ENCODE results near the gene PRKCH.

The PRKCH gene

GRCh38 chr14:61342932-61343331 lies 21.6 kb downstream of the PRKCH start:
- TF ChIP-seq CTCF (IDR thresholded peaks at IDR 0.05), result no peak

GRCh38 chr14:61343471-61343870 lies 22.1 kb downstream of the PRKCH start:
- H3K27me3 ChIP-seq, result no peaks in the 10 kb centered on the region
- H3K9me3 ChIP-seq, result no peaks in the 10 kb centered on the region
- H3K4me1 ChIP-seq, result no peaks in the 10 kb centered on the region
- peak overlapping the region; percentile 8 to 30 for H3K27ac ChIP-seq
- no peak for TF ChIP-seq CTCF (IDR thresholded peaks at IDR 0.05)
- intact Hi-C loops (cut with DNase I; ENCODE audit: low total_unique reads), result no loop called here
- H3K4me3 ChIP-seq, result no peak overlapping the region
- no peaks in the 10 kb centered on the region for H3K36me3 ChIP-seq
- no peak for DNase-seq

More at GRCh38 chr14:61342932-61343331, 21.6 kb downstream of the PRKCH start:
- Histone ChIP-seq H3K27ac (no peak overlapping the region), H3K9me3 (no peaks in the 10 kb centered on the region), H3K4me1 (no peaks in the 10 kb centered on the region), H3K27me3 (no peaks in the 10 kb centered on the region), H3K36me3 (no peaks in the 10 kb centered on the region), H3K4me3 (no peak overlapping the region)
- intact Hi-C loops (cut with DNase I; ENCODE audit: low total_unique reads), result no loop called here
- no peak for DNase-seq

- DNase-seq, result no peak
- Histone ChIP-seq H3K4me1 (no peaks in the 10 kb centered on the region), H3K27ac (peak overlapping the region; percentile 8 to 46), H3K9me3 (no peaks in the 10 kb centered on the region), H3K36me3 (no peaks in the 10 kb centered on the region), H3K27me3 (no peaks in the 10 kb centered on the region), H3K4me3 (no peak overlapping the region)
- intact Hi-C loops (cut with DNase I; ENCODE audit: low total_unique reads), result no loop called here
- TF ChIP-seq CTCF (IDR thresholded peaks at IDR 0.05), result no peak
Observed at GRCh38 chr14:61343991-61344405, 22.6 kb downstream of the PRKCH start.

- Histone ChIP-seq H3K4me3 (no peak overlapping the region), H3K9me3 (no peaks in the 10 kb centered on the region), H3K27ac (peak overlapping the region in 1 of 2 donors; percentile 46), H3K27me3 (no peaks in the 10 kb centered on the region), H3K4me1 (no peaks in the 10 kb centered on the region), H3K36me3 (no peaks in the 10 kb centered on the region)
- no peak for TF ChIP-seq CTCF (IDR thresholded peaks at IDR 0.05)
- intact Hi-C loops (cut with DNase I; ENCODE audit: low total_unique reads), result no loop called here
- no peak for DNase-seq
Observed at GRCh38 chr14:61344437-61345150, 23.2 kb downstream of the PRKCH start.

GRCh38 chr14:61345151-61345482 lies 23.7 kb downstream of the PRKCH start:
- intact Hi-C loops (cut with DNase I; ENCODE audit: low total_unique reads), result no loop called here
- H3K27ac ChIP-seq, result no peak overlapping the region

More at GRCh38 chr14:61345151-61345482, 23.7 kb downstream of the PRKCH start:
- Histone ChIP-seq H3K4me3 (no peak overlapping the region), H3K4me1 (no peaks in the 10 kb centered on the region), H3K36me3 (no peaks in the 10 kb centered on the region), H3K27me3 (no peaks in the 10 kb centered on the region), H3K9me3 (no peaks in the 10 kb centered on the region)
- DNase-seq, result no peak
- no peak for TF ChIP-seq CTCF (IDR thresholded peaks at IDR 0.05)

All from tibial artery (tissue), 4 donors.